GM18517 (cell line): ENCODE results near the gene TRMT1.

Experiments used
- ATAC-seq: cut with Tn5 transposase; IDR thresholded peaks from one replicate; pipeline ENCODE4 v1.9.1; 2021; ENCODE audit warnings: mild to moderate bottlenecking, moderate library complexity; ENCODE audit not compliant: unreplicated experiment

The TRMT1 gene

GRCh38 chr19:13057147-13057572 lies 59.4 kb downstream of the TRMT1 start:
- no peak for ATAC-seq

GRCh38 chr19:13056052-13056660 lies 60.4 kb downstream of the TRMT1 start:
- ATAC-seq, result no peak

GRCh38 chr19:13055213-13056051 lies 61.1 kb downstream of the TRMT1 start:
- ATAC-seq, result no peak
